HG02610 (cell line): ENCODE results near the gene SORCS2.
"Not testable (repeated sequence)": the region's sequence is repeated elsewhere in the genome, so short reads cannot be mapped to it uniquely, and the experiment has no call there.

Experiments
- ATAC-seq: cut with Tn5 transposase; IDR thresholded peaks from one replicate; pipeline ENCODE4 v1.9.1; 2021; ENCODE audit warnings: mild to moderate bottlenecking, moderate library complexity; ENCODE audit not compliant: unreplicated experiment

SORCS2 gene

DNA sequence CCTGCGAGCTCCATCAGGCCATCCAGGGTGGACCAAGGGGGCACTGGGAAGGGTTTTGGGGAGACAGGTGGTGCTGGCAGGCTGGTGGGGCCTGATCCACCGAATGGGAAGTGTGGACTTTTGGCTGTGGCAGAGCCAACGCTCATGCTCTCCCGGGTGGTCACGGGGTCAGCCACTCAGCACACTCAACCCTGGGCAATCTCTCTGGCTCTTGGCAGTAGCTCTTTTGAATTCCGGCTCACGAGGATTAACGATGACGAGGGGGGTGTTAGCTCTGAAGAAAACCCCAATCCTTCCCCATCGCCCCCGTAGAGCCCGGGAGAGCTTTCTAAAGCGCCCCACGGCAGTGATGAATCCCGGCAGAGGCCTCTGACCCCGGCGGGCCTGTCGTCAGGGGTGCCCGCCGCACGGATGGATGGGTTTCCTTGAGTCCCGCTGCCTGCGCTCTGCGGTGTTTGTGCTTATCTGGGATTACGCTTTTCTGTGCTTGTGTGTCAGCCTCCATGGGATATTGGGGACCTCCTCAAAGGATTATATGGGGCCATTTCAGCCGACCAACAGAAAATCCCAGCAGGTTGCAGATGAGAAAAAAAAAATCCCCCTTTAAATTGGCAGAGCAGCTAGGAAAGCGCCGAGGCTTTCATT lies 399.2 kb downstream of the SORCS2 start:
- no peak for ATAC-seq

DNA sequence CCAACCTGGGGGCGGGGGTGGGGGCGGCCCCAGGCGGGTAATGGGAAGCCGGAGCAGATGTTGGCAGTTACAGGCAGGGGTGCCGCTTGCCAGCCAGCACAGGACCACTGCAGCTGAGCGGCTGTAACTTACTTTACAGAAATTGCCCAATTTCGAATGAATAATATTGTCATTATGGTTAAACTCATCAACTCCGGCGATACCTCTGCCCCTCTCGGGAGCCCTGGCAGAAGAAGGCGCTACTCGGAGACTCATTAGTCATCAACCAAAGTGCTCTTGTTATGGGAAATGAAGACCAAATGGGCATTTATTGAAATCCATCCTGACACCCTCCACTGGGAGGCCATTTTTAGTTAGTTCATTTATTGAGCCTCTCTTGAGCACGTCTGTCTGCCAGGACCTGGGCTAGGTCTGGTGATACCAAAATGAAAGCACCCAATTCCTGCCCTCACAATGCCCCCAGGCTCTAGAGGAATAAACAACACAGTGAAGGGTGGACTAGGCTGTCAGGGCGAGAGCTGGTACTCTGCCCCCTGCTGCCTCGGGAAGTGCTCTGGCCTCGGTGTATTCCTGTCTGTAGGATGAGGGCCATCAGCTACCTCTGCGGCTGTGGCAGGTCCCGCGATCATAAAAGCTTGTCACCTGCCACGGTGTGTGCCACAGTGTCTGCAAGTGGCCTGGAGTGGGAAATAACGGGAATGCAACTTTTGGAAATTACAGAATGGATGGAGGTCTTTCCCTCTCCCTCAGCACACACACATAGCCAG lies 401.5 kb downstream of the SORCS2 start:
- ATAC-seq: no peak

DNA sequence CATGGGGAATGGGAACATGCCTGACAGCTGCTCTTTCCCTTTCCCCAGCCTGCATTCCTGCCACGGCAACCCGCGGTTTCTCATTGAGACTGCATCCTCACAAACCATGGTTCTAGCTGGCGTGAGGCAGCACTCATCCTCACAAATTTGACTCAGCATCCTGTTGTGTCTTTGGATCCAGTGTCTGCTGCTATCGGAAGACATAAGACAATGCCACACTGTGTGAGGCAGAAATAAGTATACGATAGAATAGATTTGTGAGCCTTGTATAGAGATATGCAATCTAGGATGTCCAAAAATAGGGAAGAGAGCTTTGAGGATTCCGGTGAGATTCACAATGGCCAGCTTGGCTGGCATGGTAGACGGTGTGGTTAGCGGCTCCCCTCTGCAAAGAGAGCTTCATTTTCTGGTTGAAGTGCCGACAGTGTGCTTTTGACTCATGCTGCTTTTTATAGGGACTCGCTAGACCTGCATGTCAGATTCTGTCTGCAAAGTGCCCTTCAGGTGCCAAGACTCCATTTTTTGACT lies 403.7 kb downstream of the SORCS2 start:
- no peak for ATAC-seq

DNA sequence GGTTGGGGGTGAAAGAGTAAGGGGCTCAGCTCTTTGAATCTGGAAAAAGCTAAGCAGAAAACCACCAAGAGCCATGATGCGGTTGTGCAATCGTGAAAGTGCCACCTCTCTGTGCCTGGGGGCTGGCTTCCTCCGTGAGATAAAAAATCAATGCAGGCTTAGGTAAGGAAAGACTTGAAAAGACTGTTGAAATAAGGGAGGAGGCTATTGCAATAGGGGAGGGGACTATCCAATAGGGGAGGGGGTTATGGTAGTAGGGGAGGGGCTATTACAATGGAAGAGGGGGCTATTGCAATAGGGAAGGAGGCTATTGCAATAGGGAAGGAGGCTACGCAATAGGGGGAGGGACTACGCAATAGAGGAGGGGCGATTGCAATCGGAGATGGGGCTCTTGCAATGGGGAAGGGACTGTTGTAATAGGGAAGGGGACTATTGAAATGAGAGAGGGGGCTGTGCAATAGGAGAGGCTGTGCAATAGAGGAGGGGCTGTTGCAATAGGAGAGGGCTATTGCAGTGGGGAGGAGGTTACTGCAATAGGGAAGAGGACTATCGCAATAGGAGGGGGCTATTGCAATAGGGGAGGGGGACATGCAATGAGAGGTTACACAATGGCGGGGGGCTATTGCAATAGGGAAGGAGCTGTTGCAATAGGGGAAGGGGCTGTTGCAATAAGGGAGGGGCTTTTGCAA lies 404.7 kb downstream of the SORCS2 start:
- no peak for ATAC-seq

DNA sequence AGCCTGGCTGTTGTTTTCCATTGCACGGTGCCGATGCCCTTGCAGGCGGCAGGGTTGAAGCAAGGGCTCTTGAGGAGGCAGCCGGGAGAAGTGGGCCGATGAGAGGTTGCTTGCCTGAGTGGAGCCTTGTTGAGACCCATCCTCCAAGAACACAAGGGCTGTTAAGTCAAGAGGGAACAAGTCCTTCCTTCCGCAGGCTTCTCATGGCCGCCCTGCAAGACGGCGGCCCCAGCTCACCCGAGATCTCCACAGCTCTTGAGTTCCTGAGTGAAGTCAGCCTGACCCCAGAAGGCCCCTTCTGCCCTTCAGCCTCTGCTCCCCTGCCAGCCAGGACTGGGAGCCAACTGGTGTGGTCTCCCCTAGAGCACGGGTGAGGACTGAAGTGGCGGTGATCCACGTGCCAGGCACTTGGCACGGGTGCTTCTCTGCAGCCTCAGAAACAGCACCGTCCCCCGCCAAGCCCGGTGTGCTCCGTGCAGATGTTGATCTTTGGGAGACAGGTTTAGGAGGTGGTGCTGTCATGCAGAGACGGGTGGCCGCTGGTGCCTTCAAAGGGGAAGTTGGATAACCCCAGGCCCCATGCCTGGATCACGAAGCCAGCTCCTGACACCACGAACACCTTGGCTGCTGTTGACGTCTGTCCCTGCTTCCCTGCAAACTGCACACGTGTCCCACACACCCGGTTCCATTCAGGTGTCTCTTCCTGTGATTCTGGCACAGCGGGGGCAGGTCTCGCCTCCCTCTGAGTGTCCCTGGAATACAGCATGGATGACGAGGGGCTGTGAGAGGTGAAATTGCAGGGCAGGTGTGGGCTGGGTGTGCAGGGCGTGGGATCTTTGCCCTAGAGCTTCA lies 406.8 kb downstream of the SORCS2 start:
- no peak for ATAC-seq

DNA sequence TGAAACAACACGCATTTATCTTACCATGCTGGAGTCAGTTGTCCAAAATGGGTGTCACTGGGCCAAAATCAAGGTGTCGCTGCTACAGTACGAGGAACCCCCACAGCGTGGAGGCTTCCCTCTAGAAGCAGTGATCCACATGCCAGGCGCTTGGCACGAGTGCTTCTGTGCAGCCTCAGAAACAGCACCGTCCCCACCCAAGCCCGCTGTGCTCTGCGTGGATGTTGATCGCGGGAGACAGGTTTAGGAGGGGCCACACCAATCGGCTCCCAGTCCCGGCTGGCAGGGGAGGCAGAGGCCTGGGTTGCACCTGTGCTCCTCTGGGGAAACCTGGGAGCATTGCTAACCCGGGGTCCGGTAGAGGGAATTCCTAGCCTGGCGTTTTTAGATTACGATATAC lies 407.9 kb downstream of the SORCS2 start:
- no peak for ATAC-seq

DNA sequence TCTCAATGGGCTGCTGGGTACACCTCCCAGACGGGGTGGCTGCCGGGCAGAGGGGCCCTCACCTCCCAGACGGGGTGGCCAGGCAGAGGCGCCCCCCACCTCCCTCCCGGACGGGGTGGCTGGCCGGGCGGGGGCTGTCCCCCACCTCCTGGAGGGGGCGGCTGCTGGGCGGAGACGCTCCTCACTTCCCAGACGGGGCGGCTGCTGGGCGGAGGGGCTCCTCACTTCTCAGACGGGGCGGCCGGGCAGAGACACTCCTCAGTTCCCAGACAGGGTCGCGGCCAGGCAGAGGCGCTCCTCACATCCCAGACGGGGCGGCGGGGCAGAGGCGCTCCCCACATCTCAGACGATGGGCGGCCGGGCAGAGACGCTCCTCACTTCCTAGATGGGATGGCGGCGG lies 409.8 kb downstream of the SORCS2 start:
- not testable (repeated sequence) for ATAC-seq

DNA sequence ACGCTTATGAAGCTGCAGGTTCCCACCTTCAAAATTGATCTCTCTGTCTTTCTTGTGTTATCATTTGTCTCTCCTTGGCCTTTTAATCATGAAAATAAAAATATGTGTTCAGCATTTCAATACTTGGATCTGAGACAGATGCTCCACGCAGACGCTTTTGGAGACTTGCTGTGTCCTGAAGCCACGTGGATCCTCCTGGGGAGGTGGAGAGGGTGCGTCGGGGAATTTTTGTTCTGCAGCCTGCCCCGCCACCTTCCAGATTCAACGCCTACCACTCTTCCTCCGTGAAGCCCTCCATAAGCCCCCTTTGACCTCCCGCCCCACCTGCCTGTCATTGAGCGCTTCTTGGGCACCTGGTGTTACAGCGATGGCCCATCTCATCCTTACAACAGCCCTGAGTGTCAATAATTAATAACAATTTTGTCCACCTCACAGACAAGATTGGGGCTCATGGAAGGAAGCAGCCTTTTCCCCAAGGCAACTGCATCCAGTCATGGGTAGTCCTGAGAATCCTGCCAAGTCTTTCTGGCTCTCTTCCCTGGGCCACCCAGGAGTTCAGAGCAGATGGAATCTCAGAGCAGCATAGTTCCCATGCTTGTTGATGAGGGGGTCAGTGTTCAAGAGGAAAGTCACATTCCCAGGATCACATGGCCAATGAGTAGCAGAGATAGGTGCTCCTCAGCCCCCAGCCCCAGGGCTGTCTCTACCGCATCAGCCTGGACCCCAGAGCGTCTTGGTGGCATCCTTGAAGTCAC lies 415.0 kb downstream of the SORCS2 start:
- ATAC-seq: no peak

DNA sequence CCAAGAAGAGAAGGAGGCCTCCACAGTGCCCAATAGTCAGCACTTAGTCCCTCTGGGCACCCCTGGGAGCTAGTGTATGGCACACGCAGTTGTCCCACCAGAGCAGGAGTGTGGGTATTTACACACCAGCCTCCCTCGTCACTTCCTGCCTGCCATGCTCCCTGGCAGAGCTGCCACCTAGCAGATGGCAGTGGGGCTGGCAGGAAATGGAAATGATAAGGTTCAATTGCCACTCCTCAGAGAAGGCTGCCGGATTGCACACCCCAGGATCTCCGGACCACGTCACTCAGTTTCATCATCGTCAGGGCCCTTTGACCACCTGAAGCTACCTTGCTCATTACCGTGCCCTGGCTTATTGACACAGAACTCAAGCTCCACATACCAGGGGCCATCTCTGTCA lies 415.7 kb downstream of the SORCS2 start:
- ATAC-seq: no peak

DNA sequence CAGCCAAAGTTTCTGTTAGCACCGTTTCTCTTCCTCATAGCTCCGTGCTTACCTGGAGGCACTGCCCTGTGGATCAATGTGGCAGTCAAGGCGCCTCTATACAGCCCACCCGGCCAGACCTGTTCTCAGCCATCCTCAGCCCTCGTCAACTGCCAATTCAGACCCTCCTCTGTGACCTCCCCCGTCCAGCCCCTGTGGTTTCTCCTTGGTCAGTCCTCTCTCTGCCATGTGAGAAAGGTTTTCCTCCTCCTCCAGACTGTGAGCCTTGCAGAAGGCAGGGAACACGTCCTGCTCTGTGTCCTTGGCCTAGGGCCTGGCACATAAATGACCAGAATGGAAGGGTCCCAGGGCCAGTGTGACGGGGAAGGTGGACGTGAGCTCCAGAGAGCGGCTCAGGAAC lies 417.0 kb downstream of the SORCS2 start:
- no peak for ATAC-seq

DNA sequence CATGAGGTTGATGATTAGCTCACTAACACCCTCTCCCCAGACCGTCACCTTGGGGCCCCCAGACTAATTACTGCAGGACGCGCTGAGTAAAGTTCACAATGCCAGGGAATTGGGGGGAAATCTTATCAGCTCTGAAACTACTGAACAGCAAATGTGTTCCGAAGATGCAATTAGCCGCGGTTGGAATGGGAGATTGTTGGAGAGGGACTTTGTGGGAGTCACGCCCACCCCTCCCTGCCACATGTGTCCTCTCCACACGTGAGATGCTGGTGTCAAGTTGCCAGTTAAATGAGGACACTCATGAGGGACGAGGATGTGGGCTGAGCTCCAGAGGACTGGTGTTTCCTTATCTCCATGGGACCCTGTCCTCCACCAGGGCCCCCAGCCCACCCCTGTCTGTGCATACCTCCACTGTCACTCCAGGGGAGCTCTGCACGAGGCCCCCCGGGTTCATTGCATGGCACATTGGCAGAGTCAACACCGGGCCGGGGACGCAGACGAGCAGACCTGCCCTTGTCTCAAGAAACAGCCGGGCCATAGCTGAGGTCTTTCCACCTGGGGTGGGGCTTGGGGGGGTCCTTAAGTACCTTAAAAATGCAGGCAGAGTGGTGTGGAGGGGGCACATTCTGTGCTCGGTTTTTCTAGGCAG lies 417.8 kb downstream of the SORCS2 start:
- ATAC-seq: no peak

DNA sequence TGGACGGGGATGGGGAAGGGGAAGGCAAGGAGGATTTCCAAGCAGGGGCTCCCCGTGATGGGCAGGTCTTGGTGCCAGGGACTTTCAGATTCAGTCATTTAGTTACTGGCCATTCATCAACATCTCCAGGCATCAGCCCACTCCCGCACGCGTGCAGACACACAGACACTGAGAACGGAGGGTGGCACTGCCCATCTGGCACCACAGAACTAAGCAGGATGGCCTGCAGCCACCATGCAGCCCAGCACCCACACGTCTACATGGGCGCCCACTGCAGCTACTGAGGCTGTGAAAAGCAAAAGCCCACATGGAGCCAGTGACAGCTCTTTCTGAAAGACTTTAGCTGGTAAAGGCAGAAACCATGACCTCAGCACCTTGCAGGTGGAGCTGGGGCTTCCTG lies 418.5 kb downstream of the SORCS2 start:
- no peak for ATAC-seq

DNA sequence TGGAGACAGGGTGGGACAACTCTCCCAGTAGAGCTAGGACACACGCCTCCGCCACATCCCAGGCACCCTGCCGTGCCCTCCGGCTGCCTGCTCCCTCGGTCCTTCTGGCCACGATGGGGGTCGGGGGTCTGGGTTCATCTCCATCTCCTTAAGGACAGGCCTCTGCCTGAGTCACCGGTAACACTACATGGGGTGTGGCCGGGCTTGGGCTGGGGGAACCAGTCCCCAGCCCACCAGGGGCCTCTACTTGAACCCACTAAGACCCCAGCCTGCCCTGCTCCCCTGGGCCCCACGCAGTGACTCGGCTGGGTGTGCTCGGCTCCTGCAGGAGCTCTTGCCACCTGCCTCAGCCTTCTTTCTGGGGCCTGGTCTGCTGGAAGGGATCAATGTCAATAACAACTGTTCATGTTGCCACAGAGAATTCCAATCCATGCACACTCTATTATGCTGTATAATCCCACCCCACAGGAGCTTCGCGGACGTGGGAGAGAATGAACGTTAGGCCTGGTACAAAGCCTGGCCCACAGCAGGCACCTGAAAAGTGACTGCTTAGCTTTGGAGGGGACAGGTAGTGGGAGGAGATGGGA lies 420.1 kb downstream of the SORCS2 start:
- ATAC-seq: no peak

DNA sequence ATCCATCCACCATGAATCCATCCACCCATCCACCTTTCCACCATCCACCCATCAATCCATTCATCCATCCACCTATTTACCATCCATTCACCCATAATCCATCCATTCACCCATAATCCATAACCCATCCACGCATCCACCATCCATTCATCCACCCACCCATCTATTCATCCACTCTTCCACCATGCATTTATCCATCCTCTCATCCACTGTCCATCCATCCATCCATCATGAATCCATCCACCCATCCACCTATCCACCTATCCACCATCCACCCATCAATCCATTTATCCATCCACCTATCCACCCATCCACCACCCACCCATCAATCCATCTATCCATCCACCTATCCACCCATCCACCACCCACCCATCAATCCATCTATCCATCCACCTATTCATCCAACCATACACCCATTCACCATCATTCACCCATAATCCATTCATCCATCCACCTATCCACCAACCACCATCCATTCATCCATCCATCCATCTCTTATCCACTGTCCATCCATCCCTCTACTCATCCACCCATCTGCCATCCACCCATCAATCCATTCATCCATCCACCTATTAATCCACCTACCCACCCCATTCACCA lies 422.1 kb downstream of the SORCS2 start:
- no peak for ATAC-seq

DNA sequence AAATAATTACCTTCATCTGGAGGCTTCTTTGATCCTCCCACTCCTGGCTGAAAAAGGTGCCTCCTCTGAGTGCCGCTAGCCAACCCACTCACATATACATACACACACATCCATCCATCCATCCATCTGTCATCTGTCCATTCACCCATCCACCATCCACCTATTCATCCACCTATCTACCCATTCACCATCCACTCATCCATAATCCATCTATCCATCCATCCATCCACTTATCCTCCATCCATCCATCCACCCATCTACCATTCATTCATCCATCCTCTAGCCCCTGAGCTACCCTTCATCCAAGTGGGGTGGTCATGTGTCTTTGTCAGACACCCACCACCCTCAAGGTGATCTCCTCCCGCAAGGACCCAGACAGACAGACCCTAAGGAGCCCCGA lies 423.9 kb downstream of the SORCS2 start:
- no peak for ATAC-seq

DNA sequence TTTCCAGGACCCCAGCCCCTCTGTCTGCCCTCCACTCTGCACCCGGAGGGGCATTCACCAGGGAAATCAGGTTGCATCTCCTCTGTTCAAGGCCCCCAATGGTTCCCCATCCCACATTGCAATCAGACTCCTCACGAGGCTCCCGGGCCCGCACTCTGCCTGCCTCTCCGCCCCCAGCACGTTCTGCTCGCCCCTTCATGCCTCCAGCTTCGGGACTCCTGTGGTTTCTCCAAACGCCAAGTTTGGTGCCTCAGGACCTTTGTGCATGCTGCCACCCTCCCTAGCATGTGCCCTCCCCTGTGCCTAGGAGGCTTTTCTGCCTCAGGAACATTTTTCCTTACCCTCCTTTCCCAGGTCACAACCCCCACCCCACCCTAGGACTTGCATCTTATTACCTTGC lies 426.0 kb downstream of the SORCS2 start:
- no peak for ATAC-seq

DNA sequence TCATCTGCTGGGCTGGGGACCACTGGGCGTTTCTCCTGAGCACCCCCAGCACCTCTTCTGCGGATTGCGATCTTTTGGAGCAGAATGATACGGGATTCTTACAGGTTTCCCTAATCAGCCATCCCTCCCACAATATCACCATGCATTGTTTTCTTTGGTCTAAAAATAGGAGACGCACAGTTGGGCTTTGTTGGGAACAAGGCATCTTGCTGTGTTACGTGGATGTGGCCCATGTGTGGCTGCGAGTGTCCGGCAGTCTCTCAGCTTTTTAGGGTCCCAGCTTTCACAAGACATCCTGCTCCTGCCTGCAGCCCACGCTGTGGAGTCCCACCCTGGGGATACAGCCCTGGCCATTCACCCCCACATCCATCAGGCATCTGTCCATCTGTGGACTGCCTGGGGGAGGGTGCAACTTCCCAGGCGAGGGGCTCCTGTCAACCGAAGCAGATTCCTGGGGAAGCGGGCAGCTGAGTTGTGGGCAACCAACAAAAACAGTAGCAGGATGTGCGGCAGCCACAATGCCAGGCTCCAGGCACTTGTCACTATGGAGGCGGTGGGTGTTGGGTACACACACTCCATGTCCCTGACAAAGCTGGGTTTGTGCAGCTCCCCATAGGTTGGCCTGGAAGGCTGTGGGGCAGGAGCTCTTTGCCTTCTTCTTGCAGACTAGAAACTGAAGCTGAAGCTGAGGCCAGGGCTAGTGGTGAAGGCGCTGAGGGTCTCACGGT lies 427.9 kb downstream of the SORCS2 start:
- no peak for ATAC-seq

DNA sequence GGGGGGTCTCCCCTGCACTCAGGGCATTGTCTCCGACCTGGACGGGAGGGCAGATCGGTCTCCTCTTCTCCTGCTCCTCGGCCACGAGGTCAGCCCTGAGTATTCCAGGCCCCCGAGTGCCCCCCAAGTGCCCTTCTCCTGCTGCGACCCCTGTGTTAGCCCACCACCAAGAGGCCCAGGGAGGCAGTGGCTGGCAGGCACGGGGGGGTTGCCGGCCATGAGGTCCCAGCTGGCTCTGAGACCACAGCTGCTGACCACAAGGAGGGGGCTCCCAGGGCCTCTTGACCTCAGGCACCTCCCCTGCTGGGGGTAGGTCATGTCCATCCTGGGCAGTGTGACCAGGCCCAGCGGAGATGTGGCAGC lies 428.5 kb downstream of the SORCS2 start:
- ATAC-seq: no peak
